HG03159 (cell line): ENCODE data around the gene DPYSL5.
"Not testable (repeated sequence)": the region's sequence is repeated elsewhere in the genome, so short reads cannot be mapped to it uniquely, and the experiment has no call there.

Experiments
- ATAC-seq: cut with Tn5 transposase; IDR thresholded peaks from one replicate; pipeline ENCODE4 v1.9.1; 2021; ENCODE audit warnings: mild to moderate bottlenecking, moderate library complexity; ENCODE audit not compliant: unreplicated experiment

DPYSL5 gene

GRCh38 chr2:26874514-26874913 lies 26.6 kb downstream of the DPYSL5 start:
- no peak for ATAC-seq

DNA sequence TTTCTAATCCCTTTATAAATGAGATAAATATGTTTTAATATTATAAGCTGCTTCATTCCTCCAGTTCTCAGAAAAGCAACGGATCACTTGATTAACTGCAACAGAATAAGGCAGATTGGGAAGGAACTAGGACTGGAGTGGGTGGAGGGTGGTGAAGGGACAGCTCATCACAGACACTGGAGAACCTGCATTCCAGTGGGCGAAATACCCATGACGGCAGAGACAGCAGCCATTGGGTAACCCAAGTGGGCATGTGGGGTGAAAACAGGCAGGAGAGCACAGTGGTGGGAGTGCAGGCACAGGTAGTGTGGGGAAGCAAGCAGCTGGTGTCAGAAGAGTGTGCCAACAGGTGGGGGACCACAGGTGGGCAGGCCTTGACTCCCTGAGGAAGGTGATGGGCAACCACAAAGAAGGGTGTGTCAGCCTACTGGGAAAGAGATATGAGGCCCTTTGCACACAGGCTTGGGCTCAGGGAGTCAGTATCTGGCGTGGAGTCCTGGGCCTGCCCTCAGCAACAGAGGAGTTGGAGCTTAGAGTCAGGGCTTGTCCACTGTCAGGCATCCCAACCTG lies 27.2 kb downstream of the DPYSL5 start:
- no peak for ATAC-seq

- ATAC-seq: no peak
Measured at GRCh38 chr2:26875808-26876207, 27.9 kb downstream of the DPYSL5 start.

DNA sequence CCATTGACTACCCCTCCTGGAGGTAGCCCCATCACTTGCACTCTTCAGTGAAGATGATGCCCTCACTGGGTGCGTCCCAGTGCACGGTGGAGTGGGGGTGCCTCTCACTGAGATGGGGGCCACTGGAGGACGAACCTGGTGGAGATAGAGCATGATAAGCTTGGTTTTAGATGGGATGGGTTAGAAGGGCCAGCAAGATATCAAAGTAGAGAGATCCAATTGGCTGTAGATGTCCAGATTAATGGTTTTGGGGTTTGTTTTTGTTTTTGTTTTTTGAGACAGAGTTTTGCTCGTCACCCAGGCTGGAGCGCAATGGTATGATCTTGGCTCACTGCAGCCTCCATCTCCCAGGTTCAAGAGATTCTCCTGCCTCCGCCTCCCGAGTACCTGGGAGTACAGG lies 28.3 kb downstream of the DPYSL5 start:
- ATAC-seq: no peak

- ATAC-seq: no peak
Measured at GRCh38 chr2:26877276-26877675, 29.3 kb downstream of the DPYSL5 start.

DNA sequence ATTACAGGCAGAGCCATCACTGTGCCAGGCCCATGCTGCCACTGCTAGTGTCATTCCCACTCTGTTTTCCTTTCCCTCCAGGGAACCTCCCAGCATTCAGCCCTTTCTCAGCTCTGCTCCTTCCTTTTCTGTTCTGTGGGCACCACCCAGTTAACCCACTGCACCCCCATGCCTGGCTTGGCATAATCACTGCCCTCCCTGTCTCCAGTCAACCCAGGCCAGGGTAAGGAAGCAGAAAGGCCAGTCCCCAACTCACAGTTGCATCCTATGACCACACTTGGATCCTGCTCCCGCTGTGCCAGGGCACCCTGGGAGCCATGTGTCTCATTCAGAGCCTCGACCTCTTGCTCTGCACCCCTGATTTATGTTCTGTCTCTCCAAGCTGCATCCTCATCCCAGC lies 32.2 kb downstream of the DPYSL5 start:
- no peak for ATAC-seq

DNA sequence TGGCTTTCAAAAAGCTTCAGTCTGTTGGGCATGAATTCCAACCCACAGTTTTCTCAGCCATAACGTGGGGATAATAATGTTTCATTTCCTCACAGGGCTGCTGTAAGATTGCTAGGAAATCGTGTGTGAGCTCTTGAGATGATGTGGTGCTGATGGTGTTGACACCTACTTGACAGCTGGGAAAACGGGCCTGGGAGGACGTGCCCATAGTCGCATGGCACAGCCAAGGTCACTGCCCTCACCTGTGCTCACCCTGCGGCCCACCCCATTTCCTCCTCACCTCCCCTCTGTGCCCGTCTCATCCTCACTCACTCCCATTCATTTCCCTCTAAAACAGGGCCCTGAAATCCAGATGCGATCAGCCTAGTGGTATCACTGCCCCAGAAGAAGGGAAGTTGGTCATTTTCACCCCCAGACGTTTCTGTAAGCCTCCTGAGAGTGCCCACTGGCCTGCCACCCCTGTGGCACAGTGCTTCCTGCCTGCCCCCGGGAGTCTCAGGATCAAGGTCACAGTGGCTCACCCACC lies 33.0 kb downstream of the DPYSL5 start:
- no peak for ATAC-seq

DNA sequence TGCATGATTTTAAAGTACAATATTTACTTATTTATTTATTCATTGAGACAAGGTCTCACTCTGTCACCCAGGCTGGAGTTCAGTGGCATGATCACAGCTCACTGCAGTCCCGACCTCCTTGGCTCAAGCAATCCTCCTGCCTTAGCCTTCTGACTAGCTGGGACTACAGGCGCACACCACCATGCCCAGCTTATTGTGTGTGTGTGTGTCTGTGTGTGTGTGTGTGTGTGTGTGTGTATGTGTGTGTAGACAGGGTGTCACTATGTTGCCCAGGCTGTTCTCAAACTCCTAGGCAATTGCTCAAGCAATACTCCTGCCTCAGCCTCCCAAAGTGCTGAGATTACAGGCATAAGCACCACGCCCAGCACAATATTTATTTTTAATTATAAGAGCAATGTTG lies 34.3 kb downstream of the DPYSL5 start:
- ATAC-seq: not testable (repeated sequence)

GRCh38 chr2:26883956-26884355 lies 36.0 kb downstream of the DPYSL5 start:
- no peak for ATAC-seq

- no peak for ATAC-seq
Measured at GRCh38 chr2:26884486-26884885, 36.6 kb downstream of the DPYSL5 start.

DNA sequence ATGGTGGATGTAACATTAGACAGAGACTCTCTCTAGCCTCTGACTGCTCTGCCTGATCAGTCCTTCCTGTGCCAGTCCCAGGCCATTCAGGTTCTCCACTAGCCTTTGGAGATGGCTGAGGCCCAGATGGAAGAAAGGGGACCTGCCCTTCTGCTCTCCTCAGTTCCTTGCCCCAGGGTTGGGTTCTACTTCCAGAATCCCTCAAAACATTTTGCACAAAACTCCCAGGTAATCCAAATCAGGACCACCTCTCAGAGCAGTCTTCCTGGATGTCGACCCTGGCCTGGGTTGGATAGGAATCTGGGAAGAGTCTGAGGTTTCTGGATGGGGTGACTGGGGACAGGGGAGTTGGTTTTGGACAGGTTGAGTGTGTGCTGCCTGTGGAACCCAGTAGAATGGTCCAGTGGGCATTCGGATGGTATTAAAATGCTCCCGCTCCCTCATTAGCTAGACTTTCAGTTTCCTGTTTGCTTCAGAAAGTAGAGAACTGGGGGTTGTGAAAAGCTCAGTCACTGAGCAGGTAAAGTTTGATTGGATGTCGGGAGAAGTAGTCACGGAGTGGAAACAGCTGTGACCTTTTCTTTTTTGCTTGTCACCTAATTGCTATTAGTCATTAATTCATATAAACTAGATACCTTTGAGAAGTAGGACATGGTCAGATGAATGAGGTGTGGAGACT lies 37.9 kb downstream of the DPYSL5 start:
- ATAC-seq: no peak

DNA sequence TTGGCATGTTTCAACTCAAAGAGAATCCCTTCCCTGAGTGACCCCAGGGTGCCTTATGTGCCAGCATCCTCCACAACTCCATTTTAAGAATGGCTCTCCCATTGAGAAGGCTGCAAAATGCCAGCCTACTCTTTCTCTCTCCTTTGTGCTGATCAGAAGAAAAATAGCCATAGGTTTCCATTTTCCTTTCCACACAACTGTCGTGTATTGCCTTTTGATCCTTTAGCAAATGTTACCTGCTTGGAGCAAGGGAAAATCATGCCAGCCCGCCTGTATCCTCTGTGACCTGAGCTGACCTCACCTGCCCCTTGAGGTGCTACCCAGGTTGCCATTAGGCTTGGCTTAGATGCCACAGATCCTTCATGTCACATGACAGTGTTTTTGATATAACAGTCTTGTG lies 38.8 kb downstream of the DPYSL5 start:
- ATAC-seq: no peak

- no peak for ATAC-seq
Measured at GRCh38 chr2:26887151-26887550, 39.2 kb downstream of the DPYSL5 start.

DNA sequence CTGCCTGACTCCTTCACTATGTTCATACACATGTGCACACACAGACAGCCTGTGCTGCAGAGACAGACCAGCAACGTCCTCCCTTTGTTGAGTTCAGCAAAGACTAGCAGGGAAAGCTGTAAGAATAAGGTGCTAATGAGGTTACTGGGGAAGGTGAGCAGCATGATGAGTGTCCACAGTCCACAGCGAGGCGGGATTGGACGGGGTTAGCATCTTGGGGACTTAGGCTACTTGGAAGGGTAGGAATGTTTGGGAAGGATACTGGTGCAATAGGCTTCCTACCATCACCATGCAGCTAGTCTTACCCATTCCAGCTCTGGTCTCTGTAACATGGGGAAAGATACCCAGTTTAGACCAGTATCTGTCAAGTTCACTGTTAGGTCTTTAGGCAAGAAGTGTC lies 41.9 kb downstream of the DPYSL5 start:
- no peak for ATAC-seq

GRCh38 chr2:26890341-26891000 lies 42.5 kb downstream of the DPYSL5 start:
- ATAC-seq: no peak

DNA sequence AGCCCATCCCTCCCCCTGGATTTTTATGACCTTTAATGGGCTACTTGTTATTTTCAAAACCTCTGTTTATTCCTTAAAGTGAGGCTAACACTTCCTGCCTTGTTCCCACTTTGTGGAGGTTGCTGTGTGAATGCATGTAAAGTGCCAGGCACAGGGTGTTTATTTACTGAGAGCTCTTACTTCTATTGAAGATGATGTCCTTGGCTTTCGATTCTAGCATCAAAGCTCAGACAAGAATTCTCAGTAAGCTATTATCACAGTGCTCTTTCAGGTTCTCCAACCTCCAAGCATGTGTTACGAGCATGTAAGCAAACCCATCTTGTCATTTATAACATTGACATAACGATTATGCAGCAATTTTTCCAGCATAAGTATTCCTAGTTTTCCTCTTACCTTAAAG lies 44.2 kb downstream of the DPYSL5 start:
- ATAC-seq: no peak

- no peak for ATAC-seq
Measured at GRCh38 chr2:26892922-26893524, 45.1 kb downstream of the DPYSL5 start.

DNA sequence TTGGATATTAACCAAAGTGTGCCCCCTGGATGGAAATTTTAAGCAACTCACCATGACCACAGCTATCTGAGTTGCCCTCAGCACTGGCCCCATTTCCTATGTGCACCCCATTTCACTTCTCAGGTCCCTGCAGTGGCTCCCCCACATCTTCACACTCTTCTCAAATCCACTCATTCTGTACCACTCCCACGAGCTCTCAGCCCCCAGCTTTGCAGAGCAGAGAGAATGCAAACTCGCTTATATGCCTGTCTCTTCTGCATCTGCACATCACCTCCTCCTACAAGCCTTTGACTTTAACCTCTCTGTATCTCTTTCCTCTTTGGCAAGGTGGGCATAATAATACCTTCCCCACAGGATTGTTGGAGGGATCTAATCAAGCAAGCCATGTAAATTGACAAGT lies 46.2 kb downstream of the DPYSL5 start:
- no peak for ATAC-seq

DNA sequence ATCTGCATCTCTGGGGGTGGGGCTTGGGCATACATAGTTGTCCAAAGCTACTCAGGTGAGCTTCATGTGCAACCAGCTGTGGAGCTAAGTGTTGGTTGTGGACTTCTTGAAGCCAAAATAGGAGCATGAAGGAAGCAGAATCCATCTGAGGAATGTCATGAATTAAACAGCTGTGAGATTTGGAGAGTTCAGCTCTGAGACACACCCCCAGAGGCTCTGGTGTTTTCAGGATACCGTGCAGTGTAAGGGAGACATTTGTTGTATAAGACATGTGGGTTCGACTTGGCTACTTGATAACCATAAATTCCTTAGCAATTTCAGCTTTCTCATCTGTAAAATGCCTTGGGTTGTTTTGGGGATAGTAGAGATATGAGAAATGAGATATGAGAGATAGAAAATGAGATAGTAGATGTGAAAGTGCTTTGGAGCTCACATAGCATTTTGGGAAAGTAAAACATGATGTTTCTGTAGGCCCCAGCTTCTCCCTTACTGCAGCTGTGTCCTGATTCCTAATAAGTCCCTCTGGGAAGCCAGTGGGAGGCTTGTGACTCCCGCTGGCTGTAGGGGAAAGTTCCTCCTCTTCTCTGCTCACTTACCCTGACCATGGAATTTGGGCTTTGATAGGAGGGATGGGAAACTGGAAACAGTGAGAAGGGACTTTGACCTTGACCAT lies 50.0 kb downstream of the DPYSL5 start:
- no peak for ATAC-seq

- no peak for ATAC-seq
Measured at GRCh38 chr2:26898480-26899078, 50.6 kb downstream of the DPYSL5 start.
